SK-N-SH (cell line): ENCODE results near the gene RASSF4. TPM values are rescaled to one million over a fixed set of nuclear protein-coding genes. Genes with fewer than 3 reads are reported as not detected.

Source experiments
- CTCF ChIA-PET: fragments of 300-600, 350-600 bp; formaldehyde crosslinking; extraction: SDS; loops from one replicate; lab custom pipeline; 2021; lab: Yijun Ruan, JAX
- POLR2A ChIA-PET: fragments of 350-600 bp; sonication (Branson Sonifier 250); formaldehyde crosslinking; extraction: SDS; loops from one replicate; lab custom pipeline; 2020; ENCODE audit warnings: antibody characterized with exemption, inconsistent platforms; lab: Yijun Ruan, JAX
- DNase-seq: peaks from one replicate; pipeline ENCODE4 v3.0.0; 2012
- H2AFZ ChIP-seq: fragments of 200-600 bp; sonication (generic); 2 replicates; pipeline ENCODE4 v1.8.1; 2016; ENCODE audit warnings: antibody characterized with exemption, mild to moderate bottlenecking, low read depth
- H3F3A ChIP-seq: fragments of 200-600 bp; sonication (generic); replicated peaks from 2 replicates; pipeline ENCODE3; 2016; ENCODE audit warnings: antibody characterized with exemption, mild to moderate bottlenecking; ENCODE audit not compliant: insufficient read depth
- H3K27ac ChIP-seq, 2 experiments: fragments of 200-500 bp in 1 of 2; fragments of 200-600 bp in 1 of 2; sonication (Bioruptor generic) in 1 of 2; sonication (generic), shearing (Covaris generic) in 1 of 2; 2 replicates each; pipeline versions ENCODE4 v1.5.1 to v1.6.1; 2014 to 2016; ENCODE audit warnings: low read depth in 2 of 2, inconsistent platforms in 1 of 2, low read length in 1 of 2, mild to moderate bottlenecking in 1 of 2, mixed read lengths in 1 of 2
- H3K27me3 ChIP-seq: fragments of 200-600 bp; sonication (generic), shearing (Covaris generic); 2 replicates; pipeline ENCODE4 v1.6.1; 2016; ENCODE audit warnings: mixed run types; ENCODE audit not compliant: insufficient read depth
- H3K36me3 ChIP-seq, 2 experiments: fragments of 200-500 bp in 1 of 2; fragments of 200-600 bp in 1 of 2; sonication (Bioruptor generic) in 1 of 2; sonication (generic) in 1 of 2; replicated peaks in 1 of 2; 2 replicates each; pipeline versions ENCODE3 to v1.5.1; 2014 to 2016; ENCODE audit warnings: low read length in 1 of 2, mild to moderate bottlenecking in 1 of 2; ENCODE audit not compliant: insufficient read depth in 2 of 2, control insufficient read depth in 1 of 2
- H3K4me1 ChIP-seq, 2 experiments: fragments of 200-500 bp in 1 of 2; fragments of 200-600 bp in 1 of 2; sonication (Bioruptor generic) in 1 of 2; sonication (generic), shearing (Covaris generic) in 1 of 2; 2 replicates each; pipeline versions ENCODE4 v1.5.1 to v1.6.1; 2014 to 2016; ENCODE audit warnings: low read depth in 1 of 2, low read length in 1 of 2, mixed run types in 1 of 2; ENCODE audit not compliant: insufficient read depth in 2 of 2, control insufficient read depth in 1 of 2
- H3K4me2 ChIP-seq: fragments of 200-600 bp; sonication (generic), shearing (Covaris generic); 2 replicates; pipeline ENCODE4 v1.6.1; 2017; ENCODE audit warnings: mixed run types
- H3K4me3 ChIP-seq, 2 experiments: fragments of 200-500 bp in 1 of 2; fragments of 200-600 bp in 1 of 2; sonication (Bioruptor generic) in 1 of 2; sonication (generic), shearing (Covaris generic) in 1 of 2; 2 replicates each; pipeline versions ENCODE4 v1.5.1 to v1.8.1; 2014 to 2016; ENCODE audit warnings: low read depth in 2 of 2, inconsistent platforms in 1 of 2, low read length in 1 of 2, mild to moderate bottlenecking in 1 of 2, mixed read lengths in 1 of 2, moderate library complexity in 1 of 2
- H3K79me2 ChIP-seq: fragments of 200-600 bp; sonication (generic); 2 replicates; pipeline ENCODE4 v1.8.1; 2017; ENCODE audit warnings: mild to moderate bottlenecking; ENCODE audit not compliant: insufficient read depth
- H3K9ac ChIP-seq: fragments of 200-600 bp; sonication (generic); 2 replicates; pipeline ENCODE4 v1.6.1; 2017; ENCODE audit warnings: mixed run types
- H3K9me2 ChIP-seq: fragments of 200-600 bp; sonication (generic); 2 replicates; pipeline ENCODE4 v1.6.1; 2017; ENCODE audit warnings: mixed run types
- H3K9me3 ChIP-seq: fragments of 200-600 bp; sonication (generic); 2 replicates; pipeline ENCODE4 v1.6.1; 2017; ENCODE audit warnings: mixed run types, mild to moderate bottlenecking, moderate library complexity
- H4K20me1 ChIP-seq: fragments of 200-600 bp; sonication (generic); 2 replicates; pipeline ENCODE4 v1.6.1; 2017; ENCODE audit warnings: mild to moderate bottlenecking, mixed run types; ENCODE audit not compliant: insufficient read depth
- CHD2 ChIP-seq: fragments of 150-350 bp; IDR thresholded peaks from 2 replicates; pipeline ENCODE4 v1.6.1; 2018; ENCODE audit warnings: low read length; ENCODE audit not compliant: partially characterized antibody
- ELF1 ChIP-seq: IDR thresholded peaks from 2 replicates; pipeline ENCODE4 v1.4.0; 2012
- FOXM1 ChIP-seq: IDR thresholded peaks from 2 replicates; pipeline ENCODE4 v1.4.0; 2012; ENCODE audit warnings: low read depth, mild to moderate bottlenecking
- JUND ChIP-seq: IDR thresholded peaks from 2 replicates; pipeline ENCODE4 v1.4.0; 2012
- NFIC ChIP-seq: IDR thresholded peaks from 2 replicates; pipeline ENCODE4 v1.4.0; 2012; ENCODE audit warnings: borderline replicate concordance
- NRF1 ChIP-seq: IDR thresholded peaks from 2 replicates; pipeline ENCODE4 v1.6.1; 2012; ENCODE audit warnings: low read depth, mild to moderate bottlenecking, low read length
- RFX5 ChIP-seq: IDR thresholded peaks from 2 replicates; pipeline ENCODE4 v1.6.1; 2012; ENCODE audit warnings: mild to moderate bottlenecking, improper control_type of control experiment, low read length
- RXRA ChIP-seq: IDR thresholded peaks from 2 replicates; pipeline ENCODE4 v1.4.0; 2012; ENCODE audit warnings: low read depth, mild to moderate bottlenecking, borderline replicate concordance
- SMC3 ChIP-seq: IDR thresholded peaks from 2 replicates; pipeline ENCODE4 v1.6.1; 2012; ENCODE audit warnings: low read depth, low read length, improper control_type of control experiment
- TAF1 ChIP-seq: IDR thresholded peaks from 2 replicates; pipeline ENCODE4 v1.6.1; 2012; ENCODE audit warnings: low read depth, mild to moderate bottlenecking, low read length, moderate library complexity, borderline replicate concordance
- TCF12 ChIP-seq: IDR thresholded peaks from 2 replicates; pipeline ENCODE4 v1.4.0; 2012
- TEAD4 ChIP-seq: IDR thresholded peaks from 2 replicates; pipeline ENCODE4 v1.4.0; 2012; ENCODE audit warnings: mild to moderate bottlenecking, borderline replicate concordance; ENCODE audit not compliant: insufficient read depth
- polyA plus RNA-seq, 3 experiments: library from polyadenylated mRNA; depleted of rRNA; stranded (reverse); fragments of >200 nt; gene quantifications; 2 replicates each; pipeline ENCODE4 v1.2.3, GENCODE V29; 2012
- TF ChIP-seq, protein P1 (sequence below): IDR thresholded peaks from 2 replicates; pipeline ENCODE4 v1.4.0; 2012; ENCODE audit warnings: low read depth, borderline replicate concordance
- TF ChIP-seq, protein P2 (sequence below): fragments of 150-350 bp; IDR thresholded peaks from 2 replicates; pipeline ENCODE4 v1.6.1; 2017; ENCODE audit warnings: antibody characterized with exemption, low read length, low read depth, borderline replicate concordance
- TF ChIP-seq, protein P3 (sequence below): fragments of 200-600 bp; sonication (generic); IDR thresholded peaks from 2 replicates; pipeline ENCODE4 v1.6.1; 2017; ENCODE audit warnings: antibody characterized with exemption, mild to moderate bottlenecking, moderate library complexity

The RASSF4 gene
- polyA plus RNA-seq, 1 of the 3 experiments (the other 2 are of a cell fraction): 11.0 TPM

DNA sequence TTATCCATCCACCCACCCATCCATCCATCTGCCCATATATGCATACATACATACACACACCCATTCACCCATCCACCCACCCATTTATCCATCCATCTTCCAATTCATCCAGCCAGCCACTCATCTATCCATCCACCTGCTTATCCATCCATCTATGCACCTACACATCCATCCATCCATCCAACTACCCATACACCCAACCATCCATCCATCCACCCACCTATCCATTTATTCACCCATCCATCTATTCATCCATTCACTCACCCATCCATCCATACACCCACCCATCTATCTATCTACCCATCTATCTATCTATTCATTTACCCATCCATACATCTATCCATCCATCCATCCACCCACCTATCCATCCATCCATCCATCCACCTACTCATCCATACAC is 31.1 kb upstream of the RASSF4 start:
- no peaks in the 10 kb centered on the region for H3F3A ChIP-seq
- no peaks in the 10 kb centered on the region for H3K4me1 ChIP-seq
- DNase-seq: no peak
- H3K36me3 ChIP-seq: no peaks in the 10 kb centered on the region
- H3K9me2 ChIP-seq: no peaks in the 10 kb centered on the region
- H2AFZ ChIP-seq: no peak overlapping the region
- H3K9me3 ChIP-seq: no peaks in the 10 kb centered on the region
- H3K27me3 ChIP-seq: peaks cover 17% of the 10 kb centered on the region; the same call in 1 of the 2 replicates
- H3K9ac ChIP-seq: no peak overlapping the region
- H4K20me1 ChIP-seq: no peaks in the 10 kb centered on the region
- TF ChIP-seq JUND (no peak), CHD2 (no peak), FOXM1 (no peak), NFIC (no peak), NRF1 (no peak), ELF1 (no peak), SMC3 (no peak), TEAD4 (no peak), TCF12 (no peak), RFX5 (no peak), TAF1 (no peak), RXRA (no peak)
- TF ChIP-seq, protein P1, sequence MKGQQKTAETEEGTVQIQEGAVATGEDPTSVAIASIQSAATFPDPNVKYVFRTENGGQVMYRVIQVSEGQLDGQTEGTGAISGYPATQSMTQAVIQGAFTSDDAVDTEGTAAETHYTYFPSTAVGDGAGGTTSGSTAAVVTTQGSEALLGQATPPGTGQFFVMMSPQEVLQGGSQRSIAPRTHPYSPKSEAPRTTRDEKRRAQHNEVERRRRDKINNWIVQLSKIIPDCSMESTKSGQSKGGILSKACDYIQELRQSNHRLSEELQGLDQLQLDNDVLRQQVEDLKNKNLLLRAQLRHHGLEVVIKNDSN: no peak
- TF ChIP-seq, protein P2, sequence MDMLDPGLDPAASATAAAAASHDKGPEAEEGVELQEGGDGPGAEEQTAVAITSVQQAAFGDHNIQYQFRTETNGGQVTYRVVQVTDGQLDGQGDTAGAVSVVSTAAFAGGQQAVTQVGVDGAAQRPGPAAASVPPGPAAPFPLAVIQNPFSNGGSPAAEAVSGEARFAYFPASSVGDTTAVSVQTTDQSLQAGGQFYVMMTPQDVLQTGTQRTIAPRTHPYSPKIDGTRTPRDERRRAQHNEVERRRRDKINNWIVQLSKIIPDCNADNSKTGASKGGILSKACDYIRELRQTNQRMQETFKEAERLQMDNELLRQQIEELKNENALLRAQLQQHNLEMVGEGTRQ: no peak
- TF ChIP-seq, protein P3, sequence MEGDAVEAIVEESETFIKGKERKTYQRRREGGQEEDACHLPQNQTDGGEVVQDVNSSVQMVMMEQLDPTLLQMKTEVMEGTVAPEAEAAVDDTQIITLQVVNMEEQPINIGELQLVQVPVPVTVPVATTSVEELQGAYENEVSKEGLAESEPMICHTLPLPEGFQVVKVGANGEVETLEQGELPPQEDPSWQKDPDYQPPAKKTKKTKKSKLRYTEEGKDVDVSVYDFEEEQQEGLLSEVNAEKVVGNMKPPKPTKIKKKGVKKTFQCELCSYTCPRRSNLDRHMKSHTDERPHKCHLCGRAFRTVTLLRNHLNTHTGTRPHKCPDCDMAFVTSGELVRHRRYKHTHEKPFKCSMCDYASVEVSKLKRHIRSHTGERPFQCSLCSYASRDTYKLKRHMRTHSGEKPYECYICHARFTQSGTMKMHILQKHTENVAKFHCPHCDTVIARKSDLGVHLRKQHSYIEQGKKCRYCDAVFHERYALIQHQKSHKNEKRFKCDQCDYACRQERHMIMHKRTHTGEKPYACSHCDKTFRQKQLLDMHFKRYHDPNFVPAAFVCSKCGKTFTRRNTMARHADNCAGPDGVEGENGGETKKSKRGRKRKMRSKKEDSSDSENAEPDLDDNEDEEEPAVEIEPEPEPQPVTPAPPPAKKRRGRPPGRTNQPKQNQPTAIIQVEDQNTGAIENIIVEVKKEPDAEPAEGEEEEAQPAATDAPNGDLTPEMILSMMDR: no peak
- TF ChIP-seq, all 33 proteins: peak for 0
- no peaks in the 10 kb centered on the region for H3K79me2 ChIP-seq
- no peak overlapping the region for H3K27ac ChIP-seq
- H3K4me2 ChIP-seq: no peak overlapping the region
- CTCF ChIA-PET: interaction anchor here (1.1 to 8.5 kb wide), 2 partner anchors 38 to 49 kb away, joined by 4 to 121 read pairs; partner anchors contain the start of gene DEPP1
- H3K4me3 ChIP-seq: no peak overlapping the region
- POLR2A ChIA-PET: no interaction called here
